Muscle layer of colon (tissue), 2 donors: ENCODE measurements around the gene RAI1.

Experiments used
- H3K27ac ChIP-seq: one replicate; pipeline ENCODE4 v1.7.0; 2013; ENCODE audit warnings: low read depth, mild to moderate bottlenecking, low read length, moderate library complexity
- H3K27me3 ChIP-seq, 2 donors: one replicate each; pipeline ENCODE4 v1.7.0; 2013; ENCODE audit warnings: low read length in 2 of 2, mild to moderate bottlenecking in 2 of 2; ENCODE audit not compliant: insufficient read depth in 2 of 2, control insufficient read depth in 1 of 2
- H3K36me3 ChIP-seq: one replicate; pipeline ENCODE4 v1.7.0; 2013; ENCODE audit warnings: mild to moderate bottlenecking, low read length; ENCODE audit not compliant: insufficient read depth
- H3K4me1 ChIP-seq: one replicate; pipeline ENCODE4 v1.7.0; 2013; ENCODE audit warnings: mild to moderate bottlenecking, low read length; ENCODE audit not compliant: insufficient read depth
- H3K4me3 ChIP-seq, 2 donors: one replicate each; pipeline ENCODE4 v1.7.0; 2013; ENCODE audit warnings: low read length in 2 of 2, low read depth in 1 of 2, mild to moderate bottlenecking in 1 of 2, moderate library complexity in 1 of 2
- H3K9ac ChIP-seq: one replicate; pipeline ENCODE4 v1.7.0; 2013; ENCODE audit warnings: low read length
- H3K9me3 ChIP-seq: one replicate; pipeline ENCODE4 v1.7.0; 2013; ENCODE audit warnings: mild to moderate bottlenecking, low read length
- donor health status: abdominal sarcoma.
- donor health status: Adenocarcinoma of cecum.

RAI1 gene

GRCh38 chr17:17725011-17725751 is 43.9 kb downstream of the RAI1 start:
- no peak overlapping the region for H3K9ac ChIP-seq
- peaks cover 37% of the 10 kb centered on the region for H3K4me1 ChIP-seq
- no peaks in the 10 kb centered on the region for H3K9me3 ChIP-seq
- peak overlapping the region; percentile 77 to 83 for H3K4me3 ChIP-seq
- peak overlapping the region; percentile 65 for H3K27ac ChIP-seq
- H3K27me3 ChIP-seq: no peaks in the 10 kb centered on the region
- no peaks in the 10 kb centered on the region for H3K36me3 ChIP-seq

GRCh38 chr17:17725752-17726457 is 44.6 kb downstream of the RAI1 start:
- H3K27me3 ChIP-seq: no peaks in the 10 kb centered on the region
- no peak overlapping the region for H3K9ac ChIP-seq
- peak overlapping the region; percentile 65 for H3K27ac ChIP-seq
- H3K4me3 ChIP-seq: peak overlapping the region in 1 of 2 donors; percentile 11
- H3K36me3 ChIP-seq: no peaks in the 10 kb centered on the region
- peaks cover 44% of the 10 kb centered on the region for H3K4me1 ChIP-seq
- no peaks in the 10 kb centered on the region for H3K9me3 ChIP-seq

GRCh38 chr17:17726458-17727060 is 45.3 kb downstream of the RAI1 start:
- Histone ChIP-seq H3K27ac (peak overlapping the region; percentile 24), H3K4me1 (peaks cover 47% of the 10 kb centered on the region), H3K27me3 (no peaks in the 10 kb centered on the region)

GRCh38 chr17:17727111-17727659 is 45.9 kb downstream of the RAI1 start:
- H3K9me3 ChIP-seq: no peaks in the 10 kb centered on the region
- no peak overlapping the region for H3K27ac ChIP-seq
- H3K9ac ChIP-seq: no peak overlapping the region
- no peaks in the 10 kb centered on the region for H3K27me3 ChIP-seq
- peaks cover 42% of the 10 kb centered on the region for H3K4me1 ChIP-seq
- H3K4me3 ChIP-seq: no peak overlapping the region
- H3K36me3 ChIP-seq: no peaks in the 10 kb centered on the region

More at GRCh38 chr17:17726458-17727060, 45.3 kb downstream of the RAI1 start:
- H3K9ac ChIP-seq: no peak overlapping the region
- no peak overlapping the region for H3K4me3 ChIP-seq
- H3K36me3 ChIP-seq: no peaks in the 10 kb centered on the region
- no peaks in the 10 kb centered on the region for H3K9me3 ChIP-seq

- Histone ChIP-seq H3K9me3 (no peaks in the 10 kb centered on the region), H3K36me3 (no peaks in the 10 kb centered on the region), H3K4me1 (peaks cover 42% of the 10 kb centered on the region), H3K9ac (no peak overlapping the region), H3K4me3 (no peak overlapping the region), H3K27me3 (no peaks in the 10 kb centered on the region), H3K27ac (no peak overlapping the region)
These were observed 46.9 kb downstream of the RAI1 start for GRCh38 chr17:17728146-17728545.

- no peaks in the 10 kb centered on the region for H3K9me3 ChIP-seq
- no peaks in the 10 kb centered on the region for H3K36me3 ChIP-seq
- no peaks in the 10 kb centered on the region for H3K27me3 ChIP-seq
- H3K27ac ChIP-seq: no peak overlapping the region
- H3K9ac ChIP-seq: no peak overlapping the region
- no peak overlapping the region for H3K4me3 ChIP-seq
- H3K4me1 ChIP-seq: peaks cover 42% of the 10 kb centered on the region
These were observed 47.4 kb downstream of the RAI1 start for GRCh38 chr17:17728550-17729251.

- Histone ChIP-seq H3K4me3 (no peak overlapping the region), H3K27ac (peak overlapping the region; percentile 6), H3K27me3 (no peaks in the 10 kb centered on the region), H3K9me3 (no peaks in the 10 kb centered on the region), H3K4me1 (peaks cover 42% of the 10 kb centered on the region), H3K36me3 (no peaks in the 10 kb centered on the region), H3K9ac (no peak overlapping the region)
These were observed 48.5 kb downstream of the RAI1 start for GRCh38 chr17:17729620-17730249.

GRCh38 chr17:17730250-17730935 is 49.1 kb downstream of the RAI1 start:
- peaks cover 39% of the 10 kb centered on the region for H3K4me1 ChIP-seq
- no peaks in the 10 kb centered on the region for H3K27me3 ChIP-seq
- no peak overlapping the region for H3K9ac ChIP-seq
- H3K4me3 ChIP-seq: no peak overlapping the region
- H3K27ac ChIP-seq: peak overlapping the region; percentile 6
- H3K36me3 ChIP-seq: no peaks in the 10 kb centered on the region
- H3K9me3 ChIP-seq: no peaks in the 10 kb centered on the region

- no peak overlapping the region for H3K9ac ChIP-seq
- no peaks in the 10 kb centered on the region for H3K36me3 ChIP-seq
- H3K27ac ChIP-seq: no peak overlapping the region
- no peaks in the 10 kb centered on the region for H3K27me3 ChIP-seq
- H3K4me3 ChIP-seq: no peak overlapping the region
- H3K4me1 ChIP-seq: peaks cover 26% of the 10 kb centered on the region
- no peaks in the 10 kb centered on the region for H3K9me3 ChIP-seq
These were observed 51.2 kb downstream of the RAI1 start for GRCh38 chr17:17732444-17732843.

- H3K4me1 ChIP-seq: peaks cover 28% of the 10 kb centered on the region
- no peak overlapping the region for H3K4me3 ChIP-seq
- no peaks in the 10 kb centered on the region for H3K27me3 ChIP-seq
- no peak overlapping the region for H3K27ac ChIP-seq
- H3K36me3 ChIP-seq: no peaks in the 10 kb centered on the region
- no peaks in the 10 kb centered on the region for H3K9me3 ChIP-seq
- no peak overlapping the region for H3K9ac ChIP-seq
These were observed 51.8 kb downstream of the RAI1 start for GRCh38 chr17:17732892-17733670.
